GM21825 (cell line): Measurements from ENCODE around the gene LRRC14B.

ENCODE experiments used
- ATAC-seq: cut with Tn5 transposase; IDR thresholded peaks from one replicate; pipeline ENCODE4 v1.9.1; 2021; ENCODE audit warnings: mild to moderate bottlenecking, moderate library complexity; ENCODE audit not compliant: unreplicated experiment

LRRC14B gene

DNA sequence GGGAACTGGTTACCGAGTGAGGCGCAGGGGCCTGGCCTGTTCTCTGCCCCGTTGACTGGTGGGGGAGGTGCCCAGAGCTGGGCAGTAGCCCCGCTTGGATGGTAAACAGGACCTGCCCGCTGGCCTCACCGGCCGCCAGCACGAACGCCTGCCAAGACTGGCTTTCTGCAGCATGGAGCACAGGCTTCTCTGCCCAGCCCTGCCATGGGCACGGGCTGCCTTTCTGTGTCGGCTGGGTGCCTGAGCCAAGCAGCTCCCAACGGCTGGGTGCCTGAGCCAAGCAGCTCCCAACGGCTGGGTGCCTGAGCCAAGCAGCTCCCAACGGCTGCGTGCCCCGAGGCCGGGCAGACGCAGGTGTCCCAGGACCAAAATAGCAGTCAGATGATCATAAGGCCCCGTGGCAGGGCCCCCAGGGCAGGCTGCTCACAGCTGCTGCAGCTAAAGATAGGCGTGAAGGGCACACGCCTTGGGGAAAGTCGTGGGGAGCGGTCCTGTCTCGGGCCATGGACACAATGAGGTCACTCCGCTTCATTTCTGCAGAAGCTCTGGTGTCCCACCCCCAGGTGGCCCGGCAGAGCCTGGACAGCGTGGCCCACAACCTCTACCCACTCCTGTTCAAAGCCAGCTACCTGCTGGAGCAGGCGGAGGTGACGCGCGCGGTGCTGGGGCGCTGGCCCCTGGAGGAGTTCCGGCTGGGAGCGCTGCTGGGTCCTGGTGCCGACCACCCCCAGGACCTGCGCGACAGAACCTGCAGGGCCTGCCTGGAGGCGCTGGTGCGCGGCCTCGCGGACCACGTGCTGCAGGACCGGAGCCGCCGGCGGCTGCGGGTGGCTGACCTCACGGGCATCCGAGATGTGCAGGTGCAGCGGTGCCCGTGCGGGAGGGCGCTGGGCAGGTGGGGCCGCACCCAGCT, at the start of gene LRRC14B:
Gene LRRC14B, plus strand, starts transcription at position 460 of the 913 bp plus-strand sequence. Its CDS starts 44 bp downstream, at position 504.
- ATAC-seq: no peak

DNA sequence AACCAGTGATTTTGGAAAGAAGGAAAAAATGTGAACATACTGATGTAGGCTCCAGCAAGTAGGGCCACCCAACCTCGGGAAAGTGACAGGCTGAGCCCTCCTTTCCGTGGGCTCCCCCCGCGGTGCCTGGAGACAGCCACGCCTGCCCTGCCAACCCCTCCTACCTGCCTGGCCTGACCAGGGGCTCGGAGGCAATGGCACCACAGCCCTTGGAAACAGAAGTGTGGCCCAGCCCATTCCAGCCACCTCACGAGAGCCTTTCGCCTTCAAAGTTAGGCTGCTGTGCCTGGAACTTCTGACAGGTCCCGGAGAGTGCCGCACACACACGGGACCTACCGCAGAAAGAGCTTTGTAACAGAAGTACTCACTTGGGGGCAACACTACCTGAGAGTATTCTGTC, 49.5 kb upstream of the LRRC14B start:
- ATAC-seq: no peak

DNA sequence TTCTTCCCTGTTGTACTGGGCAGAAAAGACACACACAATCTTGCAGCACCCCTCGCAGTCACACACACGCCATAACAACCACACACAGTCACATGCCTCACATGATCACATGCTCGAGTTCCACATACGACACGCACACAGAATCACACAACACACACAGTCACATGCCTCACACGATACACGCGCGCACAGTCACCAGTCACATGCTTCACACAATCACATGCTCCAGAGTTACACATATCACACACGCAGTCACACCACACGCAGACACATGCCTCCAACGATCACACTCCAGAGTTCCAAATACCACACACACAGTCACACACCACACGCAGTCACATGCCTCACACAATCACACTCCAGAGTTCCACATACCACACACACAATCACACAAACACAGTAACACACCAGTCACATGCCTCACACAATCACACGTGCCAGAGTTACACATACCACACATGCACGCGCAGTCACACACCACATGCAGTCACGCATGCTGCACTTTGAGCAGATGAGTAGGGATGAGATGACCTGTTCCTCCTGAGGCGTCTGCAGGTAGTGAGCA, 49.0 kb upstream of the LRRC14B start:
- ATAC-seq: no peak

DNA sequence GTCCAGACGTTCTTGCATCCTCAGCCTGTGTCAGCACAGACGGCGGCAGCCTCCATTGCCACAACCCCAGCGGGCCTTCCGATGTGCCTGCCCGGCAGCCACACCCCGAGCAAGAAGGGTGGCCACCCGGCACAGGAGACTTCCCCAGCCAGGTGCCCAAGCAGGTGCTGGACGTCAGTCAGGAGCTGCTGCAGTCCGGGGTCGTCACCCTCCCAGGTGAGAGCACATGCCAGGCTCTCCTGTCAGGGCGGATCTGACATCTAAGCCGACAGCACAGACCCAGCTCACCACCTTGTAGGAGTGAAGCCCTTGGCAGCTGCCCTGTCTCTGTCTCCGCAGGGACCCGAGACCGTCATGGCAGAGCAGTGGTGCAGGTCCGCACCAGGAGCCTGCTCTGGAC, 48.3 kb upstream of the LRRC14B start:
- ATAC-seq: no peak

DNA sequence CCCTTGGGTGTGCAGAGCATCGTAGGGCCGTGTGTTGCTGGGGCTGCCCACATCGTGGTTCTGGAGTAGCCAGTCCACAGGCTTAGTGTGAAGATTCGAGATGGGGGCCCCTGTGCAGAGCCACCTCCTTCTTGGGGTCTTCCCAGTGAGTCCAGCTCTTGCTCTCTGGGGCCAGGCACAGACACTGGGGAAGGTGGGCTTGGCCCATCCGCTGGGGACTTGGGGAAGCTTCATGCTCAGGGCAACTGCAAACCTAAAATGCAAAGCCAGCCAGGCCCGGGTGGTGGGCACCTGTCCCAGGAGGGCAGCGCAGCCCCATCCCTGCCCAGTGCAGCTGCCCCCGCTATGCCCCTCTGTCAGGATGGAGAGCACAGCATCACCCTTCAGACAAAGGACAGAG, 46.4 kb upstream of the LRRC14B start:
- ATAC-seq: no peak

DNA sequence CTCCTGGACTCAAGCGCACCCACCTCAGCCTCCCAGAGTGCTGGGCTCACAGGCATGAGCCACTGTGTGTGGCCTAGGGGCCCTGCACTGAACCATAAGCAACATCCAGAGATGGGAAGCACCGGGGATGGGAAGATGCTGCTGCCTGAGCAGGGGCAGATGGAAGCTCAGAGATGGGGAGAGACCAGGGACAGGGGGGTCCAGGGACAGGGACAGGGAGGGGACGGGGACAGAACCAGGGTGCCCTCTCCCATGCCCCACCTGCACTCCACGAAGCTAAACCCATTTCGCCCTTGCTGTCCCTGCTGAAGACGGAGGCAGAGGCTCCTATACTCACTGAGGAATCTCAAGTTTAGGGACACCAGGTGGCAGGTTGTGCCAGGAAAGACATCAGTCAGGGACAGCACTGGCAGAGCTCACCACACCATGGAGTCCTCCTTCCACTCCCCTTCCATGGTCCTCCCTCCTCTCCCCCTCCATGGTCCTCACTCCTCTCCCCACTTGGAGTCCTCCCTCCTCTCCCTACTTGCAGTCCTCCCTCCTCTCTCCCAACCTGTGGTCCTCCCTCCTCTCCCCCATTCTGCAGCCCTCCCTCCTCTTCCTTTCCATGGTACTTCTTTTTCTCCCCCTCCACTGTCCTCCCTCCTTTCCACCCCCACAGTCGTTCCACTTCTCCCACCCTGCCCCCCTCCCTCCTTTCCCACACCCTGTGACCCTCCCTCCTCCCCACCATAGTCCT, 45.5 kb upstream of the LRRC14B start:
- no peak for ATAC-seq

DNA sequence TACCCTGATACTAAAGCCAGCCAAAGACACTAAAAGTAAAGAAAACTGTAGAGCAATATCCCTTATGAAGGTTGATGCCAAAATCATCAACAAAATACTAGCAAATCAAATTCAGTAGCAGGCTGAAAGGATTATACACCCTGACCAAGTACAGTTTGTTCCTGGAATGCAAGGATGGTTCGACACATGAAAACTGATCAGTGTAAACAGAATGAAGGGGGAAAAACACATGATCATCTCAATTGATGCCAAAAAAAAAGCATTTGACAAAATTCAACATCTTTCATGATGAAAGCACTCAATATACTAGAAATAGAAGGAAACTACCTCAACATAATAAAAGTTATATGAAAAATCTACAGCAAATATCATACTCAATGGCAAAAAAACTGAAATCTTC, 43.5 kb upstream of the LRRC14B start:
- ATAC-seq: no peak

DNA sequence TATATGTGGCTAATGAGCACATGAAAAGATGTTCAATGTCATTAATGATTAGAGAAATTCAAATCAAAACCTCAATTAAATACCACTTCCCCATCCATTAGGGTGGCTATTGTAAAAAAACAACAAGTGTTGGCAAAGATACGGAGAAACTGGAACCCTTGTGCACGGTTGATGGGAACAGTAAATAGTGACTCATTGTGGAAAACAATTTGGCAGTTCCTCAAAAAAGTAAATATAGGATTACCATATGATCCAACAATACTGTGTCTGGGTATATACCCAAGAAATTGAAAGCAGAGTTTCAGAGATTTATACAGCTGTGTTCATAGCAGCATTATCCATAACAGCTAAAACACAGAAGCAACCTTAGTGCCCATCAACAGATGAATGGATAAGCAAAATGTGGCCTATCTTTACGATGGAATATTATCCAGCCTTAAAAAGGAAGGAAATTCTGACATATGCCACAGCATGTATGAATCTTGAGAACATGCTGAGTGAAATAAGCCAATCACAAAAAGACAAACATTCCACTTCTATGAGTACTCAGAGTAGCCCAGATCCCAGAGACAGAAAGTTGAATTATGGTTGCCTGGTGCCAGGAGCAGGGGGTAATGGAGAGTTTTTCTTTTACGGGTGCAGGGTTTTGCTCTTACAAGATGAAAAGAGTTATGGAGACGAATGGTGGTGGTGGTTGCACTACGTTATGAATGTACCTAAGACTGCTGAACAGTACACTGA, 41.4 kb upstream of the LRRC14B start:
- no peak for ATAC-seq

DNA sequence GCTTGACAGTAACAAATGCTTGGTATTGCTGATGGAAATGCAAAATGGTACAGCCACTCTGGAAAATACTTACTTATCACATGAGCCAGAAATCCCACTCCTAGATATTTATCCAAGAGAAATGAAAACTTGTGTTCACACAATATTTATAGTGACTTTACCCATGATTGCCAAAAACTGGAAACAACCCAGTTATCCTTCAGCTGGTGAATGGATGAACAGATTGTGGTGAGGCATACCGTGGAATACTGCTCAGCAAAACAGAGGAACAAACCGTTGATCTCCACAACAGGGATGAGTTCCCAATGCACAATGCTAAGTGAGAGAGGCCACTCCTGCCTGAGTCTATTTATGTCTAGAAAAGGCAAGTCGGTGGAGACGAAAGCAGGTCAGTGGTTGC, 40.5 kb upstream of the LRRC14B start:
- ATAC-seq: no peak

DNA sequence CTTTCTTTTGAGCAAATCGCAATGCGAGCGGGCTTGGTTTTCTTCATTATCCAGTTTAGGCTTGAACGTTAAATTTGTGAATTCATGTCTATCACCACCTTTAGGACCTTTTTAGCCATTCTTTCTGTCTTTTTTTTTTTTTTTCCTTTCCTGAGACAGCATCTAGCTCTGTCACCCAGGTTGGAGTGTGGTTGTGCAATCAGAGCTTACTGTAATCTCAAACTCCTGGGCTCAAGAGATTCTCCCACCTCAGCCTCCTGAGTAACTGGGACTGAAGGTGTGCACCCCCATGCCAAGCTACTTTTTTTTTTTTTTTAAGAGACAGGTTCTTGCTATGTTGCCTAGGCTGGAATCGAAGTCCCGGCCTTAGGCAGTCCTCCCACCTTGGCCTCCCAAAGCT, 39.2 kb upstream of the LRRC14B start:
- no peak for ATAC-seq

DNA sequence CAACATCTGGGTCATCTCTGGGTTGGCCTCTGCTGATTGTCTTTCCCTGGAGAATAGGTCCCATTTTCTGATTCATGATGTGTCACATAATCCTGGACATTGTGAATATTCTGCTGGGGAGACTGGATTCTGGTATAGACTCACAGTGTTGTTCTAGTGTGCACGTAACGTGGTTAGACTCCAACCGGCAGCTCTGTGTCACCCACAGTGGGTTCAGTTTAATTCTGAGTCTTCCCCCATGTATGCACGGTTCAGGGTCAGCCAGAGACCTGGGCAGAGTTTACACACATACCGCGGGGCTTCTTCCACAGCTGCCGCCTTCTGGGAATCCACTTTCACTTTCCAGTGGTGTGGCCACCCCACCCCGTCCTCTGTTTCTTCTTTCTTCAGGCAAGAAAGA, 38.0 kb upstream of the LRRC14B start:
- ATAC-seq: no peak

DNA sequence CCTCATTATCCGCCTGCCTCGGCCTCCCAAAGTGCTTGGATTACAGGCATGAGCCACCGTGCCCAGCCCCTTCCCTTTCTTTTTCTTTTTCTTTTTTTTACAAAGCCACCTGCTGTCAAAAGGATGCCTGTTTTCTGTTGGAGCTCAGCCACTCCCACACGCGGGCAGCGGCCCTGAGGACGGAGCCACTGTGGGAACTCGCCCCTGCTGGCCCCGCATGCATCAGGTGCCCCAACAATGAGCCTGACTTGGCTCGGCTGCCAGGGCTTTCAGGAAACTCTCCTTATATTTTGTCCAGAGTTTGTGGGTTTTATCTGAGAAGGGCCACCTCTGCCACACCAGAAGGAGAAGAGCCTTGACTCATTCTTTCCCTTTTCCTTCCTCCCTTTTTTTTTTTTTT, 37.1 kb upstream of the LRRC14B start:
- ATAC-seq: no peak

DNA sequence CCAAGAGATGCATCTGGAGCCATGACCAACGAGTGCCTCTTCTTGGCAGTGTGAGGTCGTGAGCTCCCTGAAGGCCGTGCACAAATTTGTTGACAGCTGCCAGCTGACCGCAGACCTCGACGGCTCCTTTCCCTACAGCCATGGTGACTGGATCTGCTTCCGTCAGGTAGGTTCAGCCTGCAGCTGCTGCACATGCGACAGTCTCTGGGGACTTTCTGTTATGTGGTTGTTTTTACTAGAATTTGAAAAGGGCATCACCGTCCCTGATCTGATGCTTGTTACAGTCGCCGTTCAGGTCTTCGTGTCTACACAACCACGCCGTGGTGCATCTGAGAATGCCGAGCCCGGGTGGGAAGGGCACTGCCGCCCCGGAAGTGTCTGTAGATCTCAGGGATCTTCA, 36.5 kb upstream of the LRRC14B start:
- ATAC-seq: no peak

DNA sequence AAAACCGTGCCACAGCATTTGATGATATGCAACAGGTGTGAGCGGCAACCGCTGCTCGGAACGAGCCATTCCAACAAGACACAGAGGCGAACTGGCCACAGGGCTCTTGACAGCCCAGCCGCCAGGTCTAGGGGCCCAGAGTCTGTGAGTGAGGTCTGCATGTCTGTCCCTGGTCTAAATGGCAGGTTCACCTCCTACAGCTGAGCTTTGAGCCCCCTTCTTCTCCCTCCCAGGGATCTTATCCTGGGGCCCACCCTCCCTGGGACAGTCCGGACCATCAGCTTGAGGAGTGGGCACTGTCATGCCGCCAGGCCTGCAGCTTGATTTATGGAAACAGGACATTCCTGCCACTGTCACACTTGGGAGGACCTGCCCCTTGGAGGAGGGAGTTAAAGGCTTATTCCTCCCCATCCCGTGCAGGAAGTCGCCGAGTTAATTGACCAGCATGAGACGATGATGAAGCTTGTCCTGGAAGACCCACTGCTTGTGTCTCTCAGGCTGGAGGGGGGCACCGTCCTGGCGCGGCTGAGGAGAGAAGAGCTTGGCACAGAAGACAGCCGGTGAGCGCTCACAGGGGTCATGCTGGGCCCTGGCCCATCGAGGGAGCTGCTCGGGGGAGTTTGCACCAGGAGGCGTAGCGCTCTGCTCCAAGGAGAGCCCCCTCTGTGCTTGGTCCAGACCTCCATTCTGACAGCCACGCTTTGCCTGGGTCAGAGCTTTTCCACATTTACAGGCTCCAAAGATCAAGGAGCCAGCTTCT, 35.5 kb upstream of the LRRC14B start:
- ATAC-seq: no peak

DNA sequence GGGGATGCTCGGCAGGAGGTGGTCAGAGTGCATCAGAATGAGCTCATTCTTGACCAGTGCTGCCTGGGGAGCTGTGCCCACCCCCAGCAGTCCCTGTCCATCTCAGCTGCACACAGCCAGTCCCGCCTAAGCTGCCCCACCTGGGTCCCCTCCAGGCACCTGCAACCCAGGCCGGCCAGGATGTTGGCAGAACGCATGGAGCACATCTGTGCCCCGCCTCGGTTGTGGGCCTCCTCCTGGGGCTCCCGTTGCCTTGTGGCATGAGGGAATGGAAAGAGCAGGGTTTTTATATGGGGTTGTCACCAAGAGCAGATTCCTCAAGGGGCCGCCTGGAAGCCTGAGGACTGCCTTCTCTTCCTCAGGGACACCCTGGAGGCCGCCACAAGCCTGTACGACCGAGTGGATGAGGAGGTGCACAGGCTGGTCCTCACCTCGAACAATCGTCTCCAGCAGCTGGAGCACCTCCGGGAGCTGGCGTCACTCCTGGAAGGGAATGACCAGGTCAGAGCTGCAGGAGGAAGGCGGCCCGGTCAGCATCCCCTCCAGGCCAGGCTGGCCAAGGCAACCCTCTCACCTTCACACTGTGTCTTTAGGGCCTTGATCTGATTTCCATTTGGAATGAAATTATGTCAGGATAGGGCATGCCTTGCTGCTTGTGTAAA, 34.8 kb upstream of the LRRC14B start:
- no peak for ATAC-seq

DNA sequence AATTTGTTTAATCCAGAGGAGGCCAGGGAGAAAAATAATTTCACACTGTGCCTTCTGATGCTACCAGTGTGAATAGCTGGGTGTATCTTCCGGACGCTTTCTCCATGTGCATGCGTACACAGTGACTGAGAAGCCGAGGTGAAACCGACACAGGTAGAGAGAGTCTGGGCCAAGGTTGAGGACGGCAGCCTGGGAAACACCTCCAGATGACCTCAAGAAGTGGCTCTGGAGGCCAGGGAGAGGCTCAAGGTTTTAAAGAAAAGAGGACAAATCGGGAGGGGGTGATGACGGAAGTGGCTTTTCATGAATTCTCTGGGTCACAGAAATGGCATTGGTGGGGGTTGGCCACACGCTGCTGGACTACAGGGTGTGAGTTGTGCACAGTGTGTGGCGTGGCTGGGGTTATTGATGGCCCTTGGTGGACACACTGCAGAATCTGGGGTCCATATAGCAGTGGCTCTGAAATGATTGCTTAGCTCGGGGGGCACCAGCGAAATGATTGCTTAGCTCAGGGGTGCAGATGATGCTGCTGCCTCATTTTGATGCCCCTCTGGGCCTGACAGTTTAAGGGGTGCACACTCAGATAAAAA, 34.1 kb upstream of the LRRC14B start:
- no peak for ATAC-seq

DNA sequence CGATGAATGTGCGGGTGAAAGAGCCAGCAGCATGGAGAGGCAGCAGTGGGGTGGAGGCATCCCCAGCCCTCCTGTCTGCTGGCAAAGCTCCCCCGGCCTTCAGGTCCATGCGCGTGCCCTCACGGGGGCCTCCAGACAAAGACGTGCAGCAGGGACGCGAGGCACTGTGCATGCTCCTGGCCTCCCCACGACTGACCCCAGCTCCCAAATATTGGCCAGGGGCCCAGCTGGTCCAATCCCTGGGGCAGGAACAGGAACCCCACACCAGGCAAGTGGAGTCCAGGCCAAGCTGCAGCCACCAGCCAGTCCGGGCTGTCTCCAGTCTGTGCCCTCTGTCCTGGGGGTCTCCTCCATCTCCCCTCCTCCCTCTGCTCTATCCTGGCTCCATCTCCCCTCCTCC, 33.5 kb upstream of the LRRC14B start:
- ATAC-seq: no peak

DNA sequence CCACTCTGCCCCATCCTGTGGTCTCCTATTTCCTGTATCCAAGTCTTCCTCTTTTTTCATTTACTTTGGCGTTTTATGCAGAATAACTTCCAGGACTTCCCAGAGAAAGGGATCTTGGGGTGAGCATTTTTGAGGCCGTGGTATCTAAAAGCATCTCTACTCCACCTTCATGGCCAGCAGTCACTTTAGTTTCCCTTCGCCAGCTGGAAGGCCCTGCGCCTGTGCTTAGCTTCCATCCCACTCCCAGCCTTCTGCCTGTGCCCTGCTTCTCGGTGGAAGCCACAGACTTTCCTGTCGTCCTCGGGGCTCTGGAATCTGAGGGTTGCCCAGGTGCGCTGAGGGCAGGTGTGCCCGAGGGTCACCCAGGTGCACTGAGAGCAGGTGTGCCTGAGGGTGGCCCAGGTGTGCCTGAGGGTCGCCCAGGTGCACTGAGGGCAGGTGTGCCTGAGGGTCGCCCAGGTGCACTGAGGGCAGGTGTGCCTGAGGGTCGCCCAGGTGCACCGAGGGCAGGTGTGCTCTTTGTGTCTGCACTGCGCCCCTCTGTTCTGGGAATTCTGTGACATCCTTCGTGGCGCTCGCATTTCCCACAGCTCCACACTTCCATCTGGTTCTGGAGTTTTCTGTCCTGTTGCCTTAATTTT, 32.4 kb upstream of the LRRC14B start:
- ATAC-seq: no peak
